GM19324 (cell line): ENCODE measurements around the gene RABGGTA.
A peak's percentile ranks its signal among the peaks of the same experiment; 100 is the strongest.
"Not testable (repeated sequence)": the region's sequence is repeated elsewhere in the genome, so short reads cannot be mapped to it uniquely, and the experiment has no call there.

ENCODE experiments used
- ATAC-seq: cut with Tn5 transposase; IDR thresholded peaks from one replicate; pipeline ENCODE4 v1.9.1; 2021; ENCODE audit warnings: mild to moderate bottlenecking, moderate library complexity; ENCODE audit not compliant: unreplicated experiment, low FRiP score

RABGGTA gene

GRCh38 chr14:24245350-24245749, 26.0 kb downstream of the RABGGTA start:
- ATAC-seq = not testable (repeated sequence)

GRCh38 chr14:24243336-24243836, 28.0 kb downstream of the RABGGTA start:
- ATAC-seq = no peak

DNA sequence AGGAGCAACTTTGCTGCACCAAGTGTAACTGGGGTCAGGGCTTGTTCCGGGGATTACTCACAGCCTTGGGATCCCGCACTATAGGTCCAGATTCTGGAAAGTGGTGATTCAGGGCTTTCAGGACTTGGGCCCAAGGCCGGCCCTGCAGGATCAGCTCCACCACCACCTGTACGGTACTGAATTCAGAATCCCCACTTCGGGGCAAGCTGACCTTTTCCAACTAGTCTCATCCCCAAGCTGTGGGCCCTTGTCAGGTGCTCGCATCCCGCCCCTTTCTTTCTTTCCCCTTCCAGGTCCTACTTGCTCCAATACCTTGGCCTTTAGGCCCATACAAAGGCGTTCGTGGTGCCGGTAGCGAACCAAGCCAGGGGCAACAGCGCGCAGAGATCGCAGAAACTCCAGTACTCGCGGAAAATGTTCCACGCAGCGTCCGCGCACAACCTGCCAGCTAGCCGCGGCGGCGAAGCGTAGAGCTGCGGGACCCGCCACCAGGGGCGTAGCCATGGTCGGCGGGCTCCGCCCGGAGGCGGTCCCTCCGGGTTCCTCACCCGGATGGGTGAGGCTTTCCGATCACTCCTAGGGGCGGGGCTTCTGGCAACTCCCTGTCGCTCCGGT, 29.5 kb downstream of the RABGGTA start:
- ATAC-seq = peak; percentile 80

DNA sequence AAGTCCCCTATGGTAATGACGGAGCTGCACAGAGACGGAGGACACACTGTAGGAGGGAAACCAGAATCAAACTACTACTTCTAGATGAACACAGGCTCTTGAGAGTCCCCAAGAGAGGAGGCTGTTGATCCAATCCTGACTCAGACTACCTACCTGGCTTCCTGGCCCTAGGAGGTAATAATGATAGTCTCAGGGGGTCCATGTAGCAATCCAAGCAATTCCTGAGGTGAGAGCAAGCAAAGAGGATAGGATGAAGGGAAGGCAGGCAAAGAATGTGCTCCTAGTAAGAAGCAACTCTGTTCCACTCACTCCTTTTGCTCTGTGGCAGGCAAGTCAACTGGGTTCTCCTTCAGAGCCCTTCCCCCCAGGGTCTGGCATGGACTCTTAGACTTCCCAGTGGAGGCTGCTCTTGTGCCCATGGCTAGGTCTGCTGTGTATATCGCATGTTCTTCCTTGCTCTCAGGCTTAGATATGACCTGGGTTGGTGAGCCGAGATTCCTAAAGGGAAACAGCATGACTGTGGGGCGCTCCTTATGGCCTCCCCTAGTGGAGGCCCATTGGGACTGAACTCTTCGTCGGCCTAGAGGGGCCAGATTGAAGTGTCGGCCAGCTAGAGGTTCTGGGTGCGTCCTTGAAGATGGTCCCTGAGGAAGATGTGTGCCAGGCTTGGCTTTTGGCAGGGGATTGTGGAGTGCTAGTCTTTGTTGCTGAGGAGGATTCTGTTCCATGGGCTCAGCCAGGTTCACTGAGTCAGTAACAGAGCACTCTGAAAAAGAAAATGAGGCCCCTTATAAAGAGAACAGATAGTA, 31.1 kb downstream of the RABGGTA start:
- no peak for ATAC-seq

DNA sequence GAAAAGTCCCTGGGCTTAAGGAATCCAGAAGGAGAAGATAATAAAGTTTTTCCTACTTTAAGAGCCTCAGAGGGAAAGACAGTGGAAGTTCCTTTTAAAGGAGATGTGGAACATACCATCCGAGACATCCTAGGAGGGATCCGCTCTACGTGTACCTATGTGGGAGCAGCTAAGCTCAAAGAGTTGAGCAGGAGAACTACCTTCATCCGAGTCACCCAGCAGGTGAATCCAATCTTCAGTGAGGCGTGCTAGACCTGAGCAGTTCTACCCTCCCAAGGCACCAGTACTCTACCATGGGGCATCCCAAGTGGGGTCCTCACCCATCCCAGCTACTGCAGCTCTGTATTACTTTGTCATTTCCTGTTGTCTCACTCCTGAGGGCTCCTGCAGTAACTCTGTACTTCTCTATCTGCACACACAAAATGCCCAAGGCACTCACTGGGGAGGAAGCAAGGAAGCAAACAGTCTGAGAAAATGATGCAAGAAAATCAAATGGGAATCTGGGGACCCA, 32.8 kb downstream of the RABGGTA start:
- no peak for ATAC-seq

DNA sequence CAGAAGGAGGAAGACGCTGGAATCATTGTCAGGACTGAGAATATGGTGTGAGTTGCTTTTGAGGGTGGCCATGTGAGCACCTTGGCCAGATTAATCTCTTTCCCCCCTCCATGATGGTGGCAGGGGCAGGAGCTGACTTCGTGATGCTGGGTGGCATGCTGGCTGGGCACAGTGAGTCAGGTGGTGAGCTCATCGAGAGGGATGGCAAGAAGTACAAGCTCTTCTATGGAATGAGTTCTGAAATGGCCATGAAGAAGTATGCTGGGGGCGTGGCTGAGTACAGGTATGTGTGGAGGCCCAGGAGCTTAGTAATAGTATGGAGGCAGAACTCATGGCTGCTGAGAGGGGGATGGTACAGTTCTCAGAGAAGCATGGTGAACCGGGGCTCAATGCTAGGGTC, 33.3 kb downstream of the RABGGTA start:
- ATAC-seq = no peak

- ATAC-seq = no peak
Observed at GRCh38 chr14:24237463-24237955, 33.9 kb downstream of the RABGGTA start.

GRCh38 chr14:24236689-24237462, 34.5 kb downstream of the RABGGTA start:
- ATAC-seq = no peak

- ATAC-seq = no peak
Observed at GRCh38 chr14:24235804-24236688, 35.4 kb downstream of the RABGGTA start.

- no peak for ATAC-seq
Observed at GRCh38 chr14:24234095-24235005, 37.0 kb downstream of the RABGGTA start.

GRCh38 chr14:24233538-24233866, 37.9 kb downstream of the RABGGTA start:
- no peak for ATAC-seq

- ATAC-seq = peak; percentile 52
Observed at GRCh38 chr14:24232645-24233537, 38.5 kb downstream of the RABGGTA start, which contains the start of gene GMPR2. Gene GMPR2 (plus strand): TSS chr14:24232929. CDS start chr14:24233254, 325 bp downstream.

DNA sequence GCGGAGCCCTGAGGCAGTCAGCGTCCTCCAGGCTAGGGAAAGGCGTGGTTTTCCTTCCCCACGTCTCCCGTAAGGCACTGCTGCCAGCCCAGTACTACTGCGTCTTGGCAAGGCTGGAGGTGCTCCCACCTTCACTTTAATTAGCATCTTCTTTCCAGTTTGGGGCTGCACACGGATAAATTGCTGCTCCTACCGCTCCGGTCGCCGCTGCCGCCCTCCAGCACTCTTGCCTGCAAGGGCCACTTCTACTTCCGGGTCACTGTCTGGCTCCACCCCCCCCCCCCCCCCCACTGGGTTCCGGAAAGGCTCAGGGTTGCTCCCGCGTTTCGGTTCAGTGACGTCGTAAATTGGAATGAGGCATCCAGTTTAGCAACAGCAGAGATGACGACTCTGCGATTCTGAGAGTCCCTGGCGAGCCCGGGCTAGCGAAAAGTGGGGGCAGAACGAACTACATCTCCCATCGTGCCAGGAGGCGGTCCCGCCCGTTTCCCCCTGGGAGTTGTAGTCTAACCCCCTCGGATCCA, 39.2 kb downstream of the RABGGTA start, which contains the start of gene NEDD8:
Gene NEDD8, minus strand, starts transcription at position 247 of the 524 bp plus-strand sequence. Its CDS starts 100 bp downstream, at position 147.
- peak; percentile 77 for ATAC-seq

DNA sequence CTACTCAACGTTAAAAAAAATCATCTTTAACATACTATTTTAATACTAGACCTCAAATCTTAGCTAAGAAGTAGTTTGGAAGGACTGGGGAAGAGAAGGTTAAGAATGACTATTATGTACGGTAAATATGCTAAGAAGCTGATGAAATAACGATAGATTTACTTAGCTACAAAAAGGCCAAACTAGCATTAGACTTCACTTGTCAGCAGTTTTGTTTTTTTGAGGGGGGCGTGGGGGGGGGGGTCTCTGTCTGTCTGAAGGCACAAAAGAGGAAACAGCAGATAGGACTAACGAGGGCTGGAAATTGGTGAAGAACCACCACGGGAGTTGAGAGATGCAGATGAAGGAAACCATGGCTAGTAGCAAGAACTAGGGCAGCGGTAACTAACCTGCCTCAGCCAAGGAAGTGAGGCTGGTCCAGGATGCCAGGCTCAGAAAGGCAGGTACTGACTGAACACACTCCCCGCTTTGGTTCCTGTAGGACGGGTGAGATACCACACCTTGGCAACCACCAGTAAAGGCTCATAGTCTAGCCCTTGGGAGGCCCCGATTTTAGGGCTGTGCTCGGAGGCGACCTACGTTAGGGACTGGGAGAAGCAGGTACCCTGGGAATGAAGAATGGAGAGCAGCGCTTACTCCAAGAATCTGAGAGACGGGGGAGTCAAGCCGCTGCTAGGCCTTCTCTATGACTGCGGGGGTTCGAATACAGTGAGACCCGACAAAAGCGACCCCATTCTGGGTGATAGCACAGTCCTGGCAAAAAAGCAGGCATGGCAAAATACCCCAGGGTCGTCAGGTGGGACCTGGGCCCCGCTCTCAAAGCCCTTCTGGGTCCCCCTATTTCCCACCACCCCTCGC, 39.9 kb downstream of the RABGGTA start:
- ATAC-seq = no peak

DNA sequence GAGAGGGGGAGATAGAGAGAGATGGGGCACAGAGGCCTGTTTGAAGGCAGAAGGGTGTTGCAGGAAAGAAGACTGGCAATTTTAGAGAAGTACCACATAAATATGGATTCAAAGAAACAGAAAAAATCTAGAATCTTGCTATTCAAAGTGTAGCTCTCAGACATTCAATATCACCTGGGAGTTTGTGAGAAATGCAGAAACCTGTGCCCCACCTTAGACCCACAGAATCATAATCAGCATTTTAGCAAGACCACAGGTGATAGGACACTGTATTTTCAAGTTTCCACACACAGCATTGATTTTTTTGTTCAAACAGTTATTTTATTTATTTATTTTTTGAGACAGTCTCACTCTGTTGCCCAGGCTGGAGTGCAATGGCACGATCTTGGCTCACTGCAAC, 42.5 kb downstream of the RABGGTA start:
- ATAC-seq = no peak

DNA sequence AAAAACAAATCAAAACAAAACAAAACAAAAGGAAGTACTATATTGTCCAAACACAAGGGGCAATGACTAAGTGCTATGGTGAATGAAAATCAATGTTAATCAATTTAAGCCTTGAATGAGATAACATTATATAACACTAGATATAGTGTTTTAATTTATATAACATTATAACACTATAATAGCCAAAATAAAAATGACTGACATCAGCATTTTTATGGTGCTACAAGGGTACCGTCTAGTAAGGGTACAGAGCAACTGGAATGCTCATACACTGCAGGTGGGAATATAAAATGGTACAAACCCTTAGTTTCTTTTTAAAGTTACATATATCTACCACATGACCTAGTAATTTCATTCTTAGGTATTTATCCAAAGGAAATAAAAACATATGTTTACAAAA, 44.9 kb downstream of the RABGGTA start:
- ATAC-seq = no peak
